ENCODE data around the gene SMYD3.
"Not testable (repeated sequence)": the region's sequence is repeated elsewhere in the genome, so short reads cannot be mapped to it uniquely, and the experiment has no call there.

The SMYD3 gene

GRCh38 chr1:245715291-245715701 is 791.8 kb downstream of the SMYD3 start:
- Histone ChIP-seq H3K27ac (ENCODE audit: low read length) (no peak overlapping the region), H3K9me2 (replicated peaks; ENCODE audit: insufficient read depth, low read length) (no peaks in the 10 kb centered on the region), H3K9me3 (replicated peaks; ENCODE audit: insufficient read depth, low read length) (no peaks in the 10 kb centered on the region), H4K20me1 (ENCODE audit: insufficient read depth, low read length) (no peaks in the 10 kb centered on the region), H3K27me3 (replicated peaks; ENCODE audit: insufficient read depth, low read length) (no peaks in the 10 kb centered on the region), H3K9ac (ENCODE audit: low read length) (no peak overlapping the region), H2AFZ (ENCODE audit: low read length) (no peak overlapping the region), H3F3A (ENCODE audit: insufficient read depth, low read length) (no peaks in the 10 kb centered on the region), H3K4me3 (ENCODE audit: low read length) (no peak overlapping the region), H3K79me2 (ENCODE audit: low read length) (no peaks in the 10 kb centered on the region), H3K4me1 (ENCODE audit: low read length) (no peaks in the 10 kb centered on the region), H3K4me2 (ENCODE audit: low read depth, low read length) (no peak overlapping the region), H3K36me3 (replicated peaks; ENCODE audit: insufficient read depth, low read length) (no peaks in the 10 kb centered on the region)
- no peak for TF ChIP-seq CTCF (IDR thresholded peaks at IDR 0.05; ENCODE audit: low read length)
- no peak for TF ChIP-seq EZH2phosphoT487 (IDR thresholded peaks at IDR 0.05; ENCODE audit: low read length)
- TF ChIP-seq EZH2 (optimal IDR thresholded peaks at IDR 0.05; ENCODE audit: low read depth, low read length), result no peak
- no peak for DNase-seq

GRCh38 chr1:245714027-245714426 is 793.1 kb downstream of the SMYD3 start:
- H3K27ac ChIP-seq (ENCODE audit: low read length); H3K27me3 ChIP-seq (replicated peaks; ENCODE audit: insufficient read depth, low read length); H3K4me2 ChIP-seq (ENCODE audit: low read depth, low read length); H3K4me3 ChIP-seq (ENCODE audit: low read length); H2AFZ ChIP-seq (ENCODE audit: low read length); H3K9me3 ChIP-seq (replicated peaks; ENCODE audit: insufficient read depth, low read length); H3K9me2 ChIP-seq (replicated peaks; ENCODE audit: insufficient read depth, low read length); H3K36me3 ChIP-seq (replicated peaks; ENCODE audit: insufficient read depth, low read length); H3K79me2 ChIP-seq (ENCODE audit: low read length); H3F3A ChIP-seq (ENCODE audit: insufficient read depth, low read length); H3K9ac ChIP-seq (ENCODE audit: low read length); H3K4me1 ChIP-seq (ENCODE audit: low read length); DNase-seq; H4K20me1 ChIP-seq (ENCODE audit: insufficient read depth, low read length): not testable (repeated sequence)

DNA sequence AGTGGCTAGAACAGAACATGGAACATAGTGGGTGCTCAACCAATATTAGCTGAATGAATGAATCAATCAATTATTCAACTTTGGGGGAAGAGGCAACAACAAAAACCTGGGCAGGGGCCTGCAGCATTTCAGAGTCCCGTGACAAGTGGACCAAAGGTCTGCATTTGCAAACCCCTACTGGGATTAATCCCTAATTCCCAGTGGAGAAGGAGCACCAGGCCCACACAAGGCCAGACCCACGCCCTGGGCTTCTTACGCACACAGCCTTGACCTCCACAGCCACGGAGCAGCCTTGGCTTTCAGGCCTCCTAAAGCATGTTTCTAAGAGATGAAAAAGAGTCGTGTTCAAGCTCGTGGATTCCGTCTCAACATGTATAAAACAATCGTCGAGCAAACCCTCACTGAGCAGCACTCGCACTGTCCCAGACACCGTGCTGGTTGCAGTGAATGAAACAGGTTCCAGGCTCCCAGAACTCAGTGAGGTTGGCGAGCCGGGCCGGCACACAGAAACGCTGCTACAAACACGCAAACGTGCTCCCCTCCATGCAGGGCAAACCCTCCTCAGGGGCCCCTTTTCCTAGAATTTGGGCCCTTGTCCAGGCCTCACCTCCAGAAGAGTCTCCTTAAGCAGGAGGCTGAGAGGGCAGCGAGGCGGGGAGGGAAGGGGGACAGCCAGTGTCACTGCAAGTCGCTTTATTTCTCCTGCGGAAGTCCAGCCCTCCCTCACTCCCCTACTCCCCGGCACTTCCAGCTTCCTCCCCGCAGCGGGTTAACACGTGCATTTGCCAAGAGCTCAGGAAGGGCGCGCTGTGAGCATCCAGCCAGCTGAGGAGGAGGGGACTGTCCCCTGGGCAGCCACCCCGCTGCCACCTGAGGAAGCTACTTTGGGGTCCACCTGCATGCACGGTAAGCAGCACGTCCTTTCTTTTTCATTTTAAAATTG is 795.8 kb downstream of the SMYD3 start:
- Histone ChIP-seq H3K4me2 (ENCODE audit: low read depth, low read length) (no peak overlapping the region), H3K9ac (ENCODE audit: low read length) (no peak overlapping the region), H3K27ac (ENCODE audit: low read length) (no peak overlapping the region), H3F3A (ENCODE audit: insufficient read depth, low read length) (no peaks in the 10 kb centered on the region), H3K36me3 (replicated peaks; ENCODE audit: insufficient read depth, low read length) (no peaks in the 10 kb centered on the region), H3K79me2 (ENCODE audit: low read length) (no peaks in the 10 kb centered on the region), H3K4me3 (ENCODE audit: low read length) (no peak overlapping the region), H3K9me3 (replicated peaks; ENCODE audit: insufficient read depth, low read length) (no peaks in the 10 kb centered on the region), H3K27me3 (replicated peaks; ENCODE audit: insufficient read depth, low read length) (no peaks in the 10 kb centered on the region), H3K4me1 (ENCODE audit: low read length) (no peaks in the 10 kb centered on the region), H3K9me2 (replicated peaks; ENCODE audit: insufficient read depth, low read length) (no peaks in the 10 kb centered on the region), H2AFZ (ENCODE audit: low read length) (no peak overlapping the region), H4K20me1 (ENCODE audit: insufficient read depth, low read length) (no peaks in the 10 kb centered on the region)
- TF ChIP-seq EZH2 (optimal IDR thresholded peaks at IDR 0.05; ENCODE audit: low read depth, low read length) (no peak), CTCF (IDR thresholded peaks at IDR 0.05; ENCODE audit: low read length) (no peak), EZH2phosphoT487 (IDR thresholded peaks at IDR 0.05; ENCODE audit: low read length) (no peak)
- DNase-seq, result no peak

- H3K27ac ChIP-seq (ENCODE audit: low read length), result no peak overlapping the region
- no peaks in the 10 kb centered on the region for H3K36me3 ChIP-seq (replicated peaks; ENCODE audit: insufficient read depth, low read length)
- no peaks in the 10 kb centered on the region for H3K27me3 ChIP-seq (replicated peaks; ENCODE audit: insufficient read depth, low read length)
- no peaks in the 10 kb centered on the region for H4K20me1 ChIP-seq (ENCODE audit: insufficient read depth, low read length)
- H3K4me1 ChIP-seq (ENCODE audit: low read length), result no peaks in the 10 kb centered on the region
- H2AFZ ChIP-seq (ENCODE audit: low read length), result no peak overlapping the region
- no peak for DNase-seq
- H3F3A ChIP-seq (ENCODE audit: insufficient read depth, low read length), result no peaks in the 10 kb centered on the region
- H3K4me2 ChIP-seq (ENCODE audit: low read depth, low read length), result no peak overlapping the region
- TF ChIP-seq CTCF (IDR thresholded peaks at IDR 0.05; ENCODE audit: low read length) (no peak), EZH2 (optimal IDR thresholded peaks at IDR 0.05; ENCODE audit: low read depth, low read length) (no peak), EZH2phosphoT487 (IDR thresholded peaks at IDR 0.05; ENCODE audit: low read length) (no peak)
- H3K9me3 ChIP-seq (replicated peaks; ENCODE audit: insufficient read depth, low read length), result no peaks in the 10 kb centered on the region
- H3K9ac ChIP-seq (ENCODE audit: low read length), result no peak overlapping the region
- no peak overlapping the region for H3K4me3 ChIP-seq (ENCODE audit: low read length)
- H3K9me2 ChIP-seq (replicated peaks; ENCODE audit: insufficient read depth, low read length), result no peaks in the 10 kb centered on the region
- H3K79me2 ChIP-seq (ENCODE audit: low read length), result no peaks in the 10 kb centered on the region
Measured at GRCh38 chr1:245707941-245708340, 799.1 kb downstream of the SMYD3 start.
